Lower leg skin (tissue), 3 donors: ENCODE measurements around the gene IL12RB2.

ENCODE experiments used
- POLR2A ChIP-seq, 2 donors: fragments of 450-650 bp; IDR thresholded peaks; one replicate each; pipeline ENCODE4 v1.6.1; 2016 to 2017; ENCODE audit warnings: antibody characterized with exemption in 2 of 2, mild to moderate bottlenecking in 1 of 2, moderate library complexity in 1 of 2
- TF ChIP-seq, protein P1 (sequence below), 3 donors: fragments of 450-650 bp; IDR thresholded peaks; one replicate each; pipeline ENCODE4 v1.5.1; 2016; ENCODE audit warnings: antibody characterized with exemption in 3 of 3, mild to moderate bottlenecking in 3 of 3, moderate library complexity in 2 of 3

DNA sequence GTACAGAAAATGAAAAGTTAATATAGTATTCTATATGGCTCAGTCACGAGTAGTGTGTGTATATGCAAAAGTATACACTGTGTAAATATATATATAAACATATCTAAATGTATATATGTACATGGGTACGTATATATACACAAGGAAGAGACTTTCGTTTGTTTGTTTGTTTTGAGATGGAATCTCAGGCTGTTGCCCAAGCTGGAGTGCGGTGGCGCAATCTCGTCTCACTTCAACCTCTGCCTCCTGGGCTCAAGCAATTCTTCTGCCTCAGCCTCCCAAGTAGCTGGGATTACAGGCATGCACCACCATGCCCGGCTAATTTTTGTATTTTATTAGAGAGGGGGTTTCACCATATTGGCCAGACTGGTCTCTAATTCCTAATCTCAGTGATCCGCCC, 16.4 kb downstream of the IL12RB2 start:
- TF ChIP-seq, protein P1, sequence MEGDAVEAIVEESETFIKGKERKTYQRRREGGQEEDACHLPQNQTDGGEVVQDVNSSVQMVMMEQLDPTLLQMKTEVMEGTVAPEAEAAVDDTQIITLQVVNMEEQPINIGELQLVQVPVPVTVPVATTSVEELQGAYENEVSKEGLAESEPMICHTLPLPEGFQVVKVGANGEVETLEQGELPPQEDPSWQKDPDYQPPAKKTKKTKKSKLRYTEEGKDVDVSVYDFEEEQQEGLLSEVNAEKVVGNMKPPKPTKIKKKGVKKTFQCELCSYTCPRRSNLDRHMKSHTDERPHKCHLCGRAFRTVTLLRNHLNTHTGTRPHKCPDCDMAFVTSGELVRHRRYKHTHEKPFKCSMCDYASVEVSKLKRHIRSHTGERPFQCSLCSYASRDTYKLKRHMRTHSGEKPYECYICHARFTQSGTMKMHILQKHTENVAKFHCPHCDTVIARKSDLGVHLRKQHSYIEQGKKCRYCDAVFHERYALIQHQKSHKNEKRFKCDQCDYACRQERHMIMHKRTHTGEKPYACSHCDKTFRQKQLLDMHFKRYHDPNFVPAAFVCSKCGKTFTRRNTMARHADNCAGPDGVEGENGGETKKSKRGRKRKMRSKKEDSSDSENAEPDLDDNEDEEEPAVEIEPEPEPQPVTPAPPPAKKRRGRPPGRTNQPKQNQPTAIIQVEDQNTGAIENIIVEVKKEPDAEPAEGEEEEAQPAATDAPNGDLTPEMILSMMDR (IDR thresholded peaks at IDR 0.05) = no peak
- TF ChIP-seq POLR2A (IDR thresholded peaks at IDR 0.05) = no peak
